Daoy (cell line): ENCODE measurements around the gene GRM4. TPM values are rescaled to one million over a fixed set of nuclear protein-coding genes. Genes with fewer than 3 reads are reported as not detected.

Source experiments
- DNase-seq: peaks from one replicate; pipeline ENCODE4 v3.0.0-alpha.2; 2015; ENCODE audit warnings: low read depth
- total RNA-seq: library from RNA; depleted of rRNA; stranded (reverse); fragments of >200 nt; shearing (Covaris generic); gene quantifications from 2 replicates; pipeline ENCODE4 v1.2.3, GENCODE V29; 2014

GRM4 gene
- total RNA-seq, 1 experiment from 2014 or later = 0.06 TPM

DNA sequence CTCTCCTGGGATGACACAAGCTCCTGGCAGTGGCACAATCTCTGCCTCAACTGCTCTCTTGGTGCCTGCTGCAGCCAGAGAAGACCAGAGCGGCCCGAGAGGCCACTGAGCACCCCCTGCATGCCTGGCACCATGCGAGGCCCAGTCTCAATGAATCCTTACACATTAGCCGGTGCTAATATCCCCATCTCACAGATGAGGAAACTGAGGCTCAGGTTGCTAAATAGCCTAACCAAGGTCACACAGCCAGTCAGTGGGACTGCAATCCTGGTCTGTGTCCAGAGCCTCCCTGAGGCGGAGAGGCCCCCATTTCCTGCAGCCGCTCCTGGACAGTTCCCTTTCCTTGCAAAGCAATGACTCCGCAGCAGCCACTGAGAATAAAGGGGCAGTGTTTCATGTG is 81.2 kb downstream of the GRM4 start:
- no peak for DNase-seq

DNA sequence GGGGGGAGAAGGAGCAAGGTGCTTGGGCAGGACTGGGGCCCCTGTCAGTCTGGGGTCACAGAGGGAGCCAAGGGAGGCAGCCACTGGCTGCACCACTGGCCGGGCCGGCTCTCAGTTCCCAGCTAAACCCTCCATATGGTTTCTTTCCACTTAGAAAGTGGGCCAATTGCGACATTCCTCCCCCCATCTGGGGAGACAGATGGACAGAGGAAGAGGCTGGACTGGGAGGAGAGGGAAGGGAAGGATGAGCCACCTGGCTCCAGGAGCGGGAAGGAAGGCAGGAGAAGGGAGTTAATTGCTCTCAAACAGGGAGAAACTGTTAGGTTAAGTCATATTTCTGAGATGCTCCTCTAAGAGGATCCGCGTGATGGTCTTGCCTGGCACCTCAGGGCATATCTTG is 82.2 kb downstream of the GRM4 start:
- no peak for DNase-seq

DNA sequence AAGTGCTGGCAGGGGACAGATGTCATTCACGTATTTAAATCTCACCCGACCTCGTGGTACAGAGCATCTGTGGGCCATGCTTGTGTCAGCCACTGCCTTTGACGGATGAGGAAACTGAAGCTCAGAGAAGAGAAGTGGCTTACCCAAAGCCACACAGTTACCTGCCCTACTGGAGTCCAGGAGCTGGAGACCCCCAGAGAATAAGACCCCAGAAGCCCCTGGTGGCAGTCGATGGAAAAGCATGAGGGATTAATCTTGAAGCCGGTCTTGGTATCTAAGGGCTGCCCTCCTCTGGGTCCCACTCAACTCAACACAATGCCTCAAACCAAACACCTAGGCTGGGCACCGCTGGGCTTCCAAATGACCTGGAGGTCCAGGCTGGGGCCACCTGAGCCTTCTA is 83.1 kb downstream of the GRM4 start:
- no peak for DNase-seq

DNA sequence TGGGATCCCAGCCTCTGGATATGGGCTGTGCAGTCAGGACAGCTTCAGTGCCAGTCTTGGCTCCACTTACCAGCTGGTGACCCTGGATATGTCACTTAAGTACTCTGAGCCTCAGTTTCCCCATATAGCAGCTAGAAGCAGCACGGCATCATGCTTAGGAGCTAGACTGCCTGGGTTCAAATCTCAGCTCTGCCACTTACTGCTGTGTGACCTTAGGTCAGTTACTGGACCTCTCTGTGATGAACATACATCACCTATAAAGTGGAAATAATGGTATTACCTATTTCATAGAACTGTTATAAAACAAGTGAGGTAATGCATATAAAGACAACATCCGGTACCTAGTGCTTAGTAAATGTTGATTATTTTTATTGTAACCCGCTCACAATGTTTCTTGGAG is 83.7 kb downstream of the GRM4 start:
- DNase-seq = no peak

DNA sequence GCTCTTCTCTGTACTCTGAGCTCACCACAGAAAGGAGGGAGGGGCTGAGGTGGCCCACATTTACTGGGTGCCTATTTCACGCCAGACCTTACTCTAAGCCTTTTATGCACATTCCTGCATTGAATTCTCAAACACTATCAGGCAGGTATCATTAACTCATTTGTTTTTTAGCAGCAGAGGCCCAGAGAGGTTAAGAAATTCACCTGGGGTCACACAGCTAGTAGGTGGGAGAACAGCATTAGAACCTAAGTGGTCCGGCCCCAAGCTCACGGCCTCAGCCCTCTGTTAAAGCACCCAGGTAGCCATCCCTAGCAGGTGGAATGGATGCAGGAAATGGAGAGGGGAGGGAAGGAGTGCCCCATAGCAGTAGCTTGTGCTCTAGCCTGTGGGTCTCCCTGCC is 84.5 kb downstream of the GRM4 start:
- DNase-seq = no peak

DNA sequence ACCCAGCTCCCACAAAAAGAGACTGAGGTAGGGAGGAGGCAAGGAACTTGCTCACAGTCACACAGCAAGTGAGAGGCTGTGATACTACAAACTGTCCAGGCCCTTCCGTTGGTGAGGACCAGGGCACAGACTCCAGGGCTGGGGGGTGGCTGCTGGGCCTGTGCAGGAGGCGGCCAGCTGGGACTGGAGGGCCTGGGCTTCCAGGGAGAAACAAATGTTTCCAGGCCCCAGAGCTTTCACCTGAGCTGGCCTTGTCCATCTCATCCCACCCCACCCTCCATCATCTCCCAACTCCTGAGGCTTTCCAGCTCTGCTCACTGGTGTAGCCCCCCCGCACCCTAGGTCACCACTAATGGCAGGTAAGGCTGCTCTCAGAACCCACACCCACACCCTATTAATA is 86.0 kb downstream of the GRM4 start:
- no peak for DNase-seq

DNA sequence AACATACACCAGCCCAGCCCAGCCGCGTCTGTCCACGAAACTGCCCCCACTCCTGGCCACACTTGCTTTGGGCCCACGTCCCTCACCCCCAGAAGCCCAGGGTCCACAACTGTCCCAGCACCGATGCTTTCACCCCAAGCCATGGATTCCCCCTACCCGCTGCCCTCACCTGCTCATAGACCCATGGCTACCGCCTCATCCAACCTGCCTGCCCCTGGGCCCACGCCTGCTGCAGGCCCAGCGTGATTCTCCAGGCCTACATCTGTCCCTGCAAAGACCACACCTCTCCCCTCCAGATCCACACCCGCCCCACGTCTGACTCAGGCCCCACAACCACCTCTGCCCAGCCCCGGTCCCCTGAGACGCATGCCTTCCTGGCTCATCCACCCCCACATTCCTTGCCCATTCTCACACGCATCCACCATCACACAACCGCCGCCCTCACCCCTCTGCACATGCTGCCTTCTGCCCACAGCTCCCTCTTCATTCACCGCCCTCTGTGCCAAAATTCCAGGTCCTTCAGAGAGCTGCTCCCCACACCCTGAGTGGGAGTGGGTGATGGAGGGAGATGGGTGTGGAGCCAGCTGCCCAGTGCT is 86.7 kb downstream of the GRM4 start:
- DNase-seq = peak; percentile 78

DNA sequence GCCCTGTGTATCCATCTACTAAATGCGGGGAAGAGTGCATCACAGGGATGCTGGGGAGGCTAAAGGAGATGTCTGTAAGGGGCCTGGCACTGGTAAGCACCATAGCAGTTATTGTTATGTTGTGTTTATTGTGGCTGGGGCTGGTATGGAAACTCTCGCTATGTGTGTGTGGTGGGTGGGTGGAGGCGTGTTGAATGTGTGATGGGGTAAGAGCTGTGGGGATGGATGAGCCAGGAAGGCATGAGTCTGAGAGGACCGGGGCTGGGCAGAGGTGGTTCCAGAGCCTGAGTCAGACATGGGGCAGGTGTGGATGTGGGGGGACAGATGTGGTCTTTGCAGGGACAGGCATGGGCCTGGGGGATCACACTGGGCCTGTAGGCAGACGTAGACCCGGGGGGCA is 88.1 kb downstream of the GRM4 start:
- DNase-seq = no peak

DNA sequence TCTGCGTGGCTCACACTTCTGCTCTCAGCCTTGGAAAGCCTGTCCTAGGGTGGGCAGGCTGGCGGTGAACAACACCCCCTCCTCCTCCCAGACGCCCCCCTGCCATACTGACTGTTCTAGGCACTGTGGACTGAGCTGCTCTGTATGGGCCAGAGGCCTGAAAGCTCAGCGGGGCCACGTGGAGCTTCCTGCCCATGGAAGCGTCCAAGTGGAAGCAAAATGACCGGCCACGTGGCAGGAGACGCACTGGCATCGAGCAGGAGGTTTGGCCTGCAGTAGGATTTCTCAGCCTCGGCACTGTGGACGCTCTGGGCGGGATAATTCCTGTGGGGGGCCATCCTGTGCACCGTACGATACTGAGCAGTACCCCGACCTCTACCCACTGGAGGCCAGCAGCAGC is 88.7 kb downstream of the GRM4 start:
- no peak for DNase-seq

DNA sequence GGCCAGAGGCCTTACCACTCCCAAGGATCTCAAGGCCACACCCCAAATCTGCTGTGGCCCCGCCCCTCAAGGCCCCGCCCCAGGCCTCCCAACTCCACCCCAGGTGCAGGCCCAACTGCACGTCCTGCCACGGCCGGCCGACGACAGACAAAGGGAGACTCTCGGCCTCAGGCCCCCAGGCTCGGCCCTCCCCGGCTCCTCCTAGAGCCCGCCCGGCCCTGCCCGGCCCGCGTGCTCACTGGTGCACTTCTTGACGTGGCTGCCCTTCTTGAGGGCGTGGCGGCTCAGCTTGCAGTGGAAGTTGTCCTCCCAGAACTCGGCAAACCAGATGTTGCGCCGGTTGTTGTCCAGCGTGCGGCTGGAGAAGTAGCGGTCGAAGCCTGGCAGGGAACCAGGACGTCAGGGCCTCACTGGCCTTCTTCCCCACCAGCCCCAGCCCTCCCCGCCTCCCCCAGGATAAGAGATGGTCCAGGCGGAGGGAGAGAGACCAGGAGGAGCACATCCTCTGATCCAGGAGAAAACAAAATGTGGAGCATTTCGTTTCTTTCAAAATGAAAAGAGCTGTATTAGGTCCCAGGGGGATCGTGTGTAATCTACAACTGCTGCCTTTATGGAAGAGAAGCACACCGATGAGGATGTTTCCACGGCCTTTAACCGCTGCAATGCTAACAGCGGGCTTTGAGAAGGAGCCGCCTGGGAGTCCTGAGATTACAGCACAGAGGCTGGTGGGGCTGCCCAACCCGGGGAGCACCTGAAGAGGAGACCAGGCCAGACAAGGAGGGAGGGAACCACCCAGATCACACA is 89.4 kb downstream of the GRM4 start:
- DNase-seq = peak; percentile 52

DNA sequence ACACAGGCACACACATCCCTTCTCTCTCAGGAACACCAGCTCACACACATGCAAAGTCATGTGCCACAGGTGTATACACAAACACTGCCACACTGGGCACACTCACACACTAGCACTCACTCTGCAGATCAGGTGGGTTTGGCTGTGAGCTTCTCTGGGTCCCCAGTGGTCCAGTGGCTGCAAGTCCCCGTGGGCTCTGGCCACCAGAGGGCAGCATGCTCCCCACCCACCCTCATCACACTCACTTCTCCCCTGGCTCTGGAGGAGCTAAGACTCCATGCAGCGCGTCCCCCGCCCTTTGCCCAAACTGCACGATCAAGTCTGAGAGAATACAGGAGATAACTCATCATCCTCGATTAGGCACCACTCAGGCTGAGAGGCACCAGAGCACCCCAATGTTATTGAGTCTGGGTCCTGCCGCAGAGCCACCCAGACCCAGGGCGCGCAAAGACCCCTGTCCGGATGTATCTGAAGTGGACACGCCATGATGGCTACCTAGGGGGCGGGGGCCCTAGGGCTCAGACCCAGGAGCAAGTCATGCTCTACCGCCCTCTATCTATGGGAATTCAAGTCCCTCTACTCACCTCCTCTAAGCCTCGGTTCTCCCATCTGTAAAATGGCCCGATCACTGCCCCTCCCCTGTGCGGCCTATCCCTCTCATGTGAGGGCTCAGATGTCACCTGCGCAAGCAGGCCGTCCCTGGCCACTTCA is 90.5 kb downstream of the GRM4 start:
- peak; percentile 83 for DNase-seq

DNA sequence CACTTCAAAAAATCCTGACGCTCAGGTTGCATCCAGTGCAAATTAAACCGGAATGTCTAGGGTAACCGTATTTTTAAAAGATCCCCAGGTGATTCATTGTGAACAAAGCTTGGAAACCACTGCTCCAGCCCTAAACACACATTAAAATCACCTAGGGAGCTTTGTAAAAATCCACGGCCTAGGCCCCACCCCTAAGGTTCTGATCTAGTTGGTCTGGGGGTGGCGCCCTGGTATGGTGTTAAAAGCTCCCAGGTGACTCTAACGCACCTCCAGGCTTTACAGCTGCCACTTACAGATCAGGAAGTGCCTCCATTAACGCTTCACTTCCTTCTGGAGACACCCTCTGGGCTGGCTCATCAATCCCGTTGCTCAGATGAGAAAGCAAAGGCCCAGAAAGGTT is 92.2 kb downstream of the GRM4 start:
- DNase-seq = no peak

DNA sequence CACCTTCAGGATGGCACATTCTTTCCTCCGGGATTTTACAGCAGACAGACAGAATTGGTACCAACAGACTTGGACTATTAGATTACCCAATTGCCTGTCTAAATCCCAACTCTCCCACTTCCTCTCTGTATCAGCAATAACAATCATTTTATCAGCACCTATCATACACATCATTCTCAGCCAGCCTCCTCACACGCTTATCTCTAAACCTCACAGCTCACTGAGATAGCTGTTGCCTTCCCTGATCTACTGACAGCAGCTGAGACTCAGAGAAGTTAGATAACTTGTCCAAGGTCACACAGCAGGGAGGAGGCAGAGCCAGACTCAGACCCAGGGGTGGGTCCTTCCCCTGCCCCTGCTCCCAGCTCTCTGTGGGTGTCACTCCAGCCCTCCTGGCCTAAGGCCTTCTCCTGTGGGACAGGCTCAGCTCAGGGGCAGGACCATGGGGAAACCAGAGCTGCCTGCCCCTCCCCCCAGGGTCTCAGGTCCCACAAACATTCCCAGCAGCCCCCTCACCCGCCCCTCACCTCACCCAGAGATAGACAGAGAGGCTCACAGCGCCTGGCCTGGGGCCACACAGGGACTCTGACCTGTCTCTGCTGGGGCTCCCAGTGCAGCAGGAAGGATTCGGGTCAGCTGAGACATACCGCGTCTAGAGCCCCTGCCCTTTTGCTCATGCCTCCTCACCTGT is 92.8 kb downstream of the GRM4 start:
- DNase-seq = no peak

DNA sequence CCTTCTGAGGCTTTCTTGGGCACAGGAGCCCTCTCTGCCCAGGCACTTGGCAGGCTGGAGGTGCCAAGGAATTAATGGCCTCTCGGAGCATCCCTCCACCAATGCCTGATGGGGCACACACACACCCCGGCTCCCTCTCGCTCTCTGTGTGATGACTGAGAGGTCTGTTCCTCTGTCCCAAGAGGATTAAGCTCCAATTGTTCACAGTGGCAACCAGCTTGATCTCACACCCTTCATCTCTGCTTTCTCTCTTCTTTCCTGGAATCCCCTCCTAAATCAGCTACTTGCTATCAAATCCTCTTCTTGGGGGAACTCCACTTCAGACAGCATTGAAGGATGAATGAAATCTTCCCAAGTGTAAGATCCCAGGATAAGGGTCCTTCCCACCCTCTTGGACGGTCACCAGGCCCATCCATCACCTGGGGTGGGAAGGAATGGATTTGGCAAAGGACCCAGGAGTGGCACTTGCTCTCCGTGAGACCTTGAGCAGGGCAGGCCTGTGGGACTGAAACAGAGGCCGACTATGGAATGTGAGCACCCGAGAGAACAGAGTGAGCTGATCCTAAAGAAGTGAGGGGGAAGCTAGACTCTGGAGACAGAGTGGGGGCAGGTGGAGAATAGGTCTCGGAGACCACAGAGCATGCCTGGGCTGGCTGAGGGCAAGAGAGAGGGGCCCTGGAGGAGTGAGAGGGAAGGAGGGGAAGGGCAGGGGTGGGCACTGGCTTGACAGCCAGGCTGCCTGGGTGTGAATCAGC is 93.6 kb downstream of the GRM4 start:
- no peak for DNase-seq

DNA sequence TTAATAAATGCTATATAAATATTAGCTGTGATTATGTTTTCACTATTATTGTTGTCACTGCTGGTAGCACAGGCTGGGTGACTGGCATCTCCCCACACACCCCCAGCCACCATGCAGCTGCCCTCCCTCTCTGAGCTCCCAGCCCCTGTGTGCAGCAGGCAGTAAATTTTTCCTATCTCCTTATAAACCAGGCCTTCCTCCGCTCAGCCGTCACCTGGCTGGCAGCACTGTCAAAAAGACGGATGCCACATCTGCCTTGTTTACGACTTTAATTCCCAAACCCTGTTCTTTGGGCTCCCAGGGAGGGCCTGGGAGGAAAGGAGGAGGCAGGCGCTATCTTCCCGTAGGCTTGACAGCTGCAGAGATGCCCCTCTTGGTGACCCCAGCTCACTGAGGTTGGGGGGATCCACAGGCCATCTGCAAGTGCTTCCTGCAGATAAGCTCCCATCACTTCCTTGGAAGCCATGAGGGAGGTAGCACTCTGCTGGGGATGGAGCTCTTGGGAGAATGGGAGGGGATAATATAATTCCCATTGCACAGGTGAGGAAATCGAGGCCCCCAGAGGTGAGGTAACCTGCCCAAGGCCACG is 94.5 kb downstream of the GRM4 start:
- DNase-seq = no peak

DNA sequence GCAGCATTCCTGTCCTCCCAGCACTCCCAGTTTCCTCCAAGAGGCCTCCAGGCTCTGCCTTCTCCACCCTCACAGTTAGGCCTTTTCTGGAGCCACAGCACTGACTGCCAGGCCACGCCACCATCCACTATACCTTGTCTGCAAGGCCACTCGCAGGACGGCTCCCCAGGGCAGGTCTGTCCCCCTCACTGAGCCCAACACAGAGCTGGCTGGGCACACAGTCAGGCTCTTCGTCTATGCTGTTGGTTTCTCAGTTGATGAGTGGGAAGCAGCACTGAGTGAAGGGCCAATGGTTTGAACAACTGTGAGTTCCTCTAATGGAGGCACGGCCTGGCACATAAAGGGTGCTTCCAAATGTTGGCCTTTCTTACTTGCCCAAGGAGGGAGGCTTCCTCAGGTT is 95.2 kb downstream of the GRM4 start:
- no peak for DNase-seq

DNA sequence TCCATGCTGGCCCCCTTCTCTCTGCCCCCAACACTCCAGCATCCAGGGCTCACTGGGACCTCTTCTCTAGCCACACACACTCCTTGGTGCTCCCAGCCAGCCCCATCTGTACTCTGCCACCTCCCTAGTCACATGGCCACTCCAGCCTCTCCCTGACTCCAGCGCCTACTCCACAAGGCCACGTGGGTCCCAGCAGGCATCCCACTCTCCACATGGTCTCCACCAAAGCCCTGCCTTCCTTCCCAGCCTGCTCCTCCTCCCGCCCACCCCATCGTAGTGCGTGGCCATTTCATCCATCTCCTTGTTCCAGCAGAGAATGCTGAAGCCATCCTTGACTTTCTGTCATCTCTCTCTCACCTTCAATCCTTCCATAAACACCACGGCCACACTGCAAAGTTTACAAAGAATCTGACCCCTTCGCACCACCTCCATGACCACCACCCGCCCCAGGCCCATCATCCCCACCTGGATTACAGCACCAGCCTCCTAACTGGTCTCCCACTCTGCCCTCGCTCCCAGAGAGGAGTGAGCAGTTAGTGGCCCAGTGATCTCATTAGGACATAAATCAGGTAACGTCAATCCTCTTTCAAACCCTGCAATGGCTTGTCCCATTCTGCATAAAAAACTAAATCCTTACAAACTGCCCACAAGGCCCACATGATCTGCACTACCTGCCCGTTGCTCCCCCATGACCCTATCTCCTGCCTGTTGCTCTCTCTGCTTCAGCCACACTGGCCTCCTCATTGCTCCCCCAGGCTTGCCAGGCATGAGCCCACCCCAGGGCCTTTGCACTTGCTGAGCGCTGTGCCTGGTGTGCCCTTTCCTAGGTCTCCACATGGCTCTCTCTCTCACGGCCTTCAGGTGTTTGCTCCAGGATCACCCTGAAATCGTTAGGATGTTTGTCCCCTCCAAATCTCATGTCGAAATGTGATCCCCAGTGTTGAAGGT is 96.2 kb downstream of the GRM4 start:
- no peak for DNase-seq

DNA sequence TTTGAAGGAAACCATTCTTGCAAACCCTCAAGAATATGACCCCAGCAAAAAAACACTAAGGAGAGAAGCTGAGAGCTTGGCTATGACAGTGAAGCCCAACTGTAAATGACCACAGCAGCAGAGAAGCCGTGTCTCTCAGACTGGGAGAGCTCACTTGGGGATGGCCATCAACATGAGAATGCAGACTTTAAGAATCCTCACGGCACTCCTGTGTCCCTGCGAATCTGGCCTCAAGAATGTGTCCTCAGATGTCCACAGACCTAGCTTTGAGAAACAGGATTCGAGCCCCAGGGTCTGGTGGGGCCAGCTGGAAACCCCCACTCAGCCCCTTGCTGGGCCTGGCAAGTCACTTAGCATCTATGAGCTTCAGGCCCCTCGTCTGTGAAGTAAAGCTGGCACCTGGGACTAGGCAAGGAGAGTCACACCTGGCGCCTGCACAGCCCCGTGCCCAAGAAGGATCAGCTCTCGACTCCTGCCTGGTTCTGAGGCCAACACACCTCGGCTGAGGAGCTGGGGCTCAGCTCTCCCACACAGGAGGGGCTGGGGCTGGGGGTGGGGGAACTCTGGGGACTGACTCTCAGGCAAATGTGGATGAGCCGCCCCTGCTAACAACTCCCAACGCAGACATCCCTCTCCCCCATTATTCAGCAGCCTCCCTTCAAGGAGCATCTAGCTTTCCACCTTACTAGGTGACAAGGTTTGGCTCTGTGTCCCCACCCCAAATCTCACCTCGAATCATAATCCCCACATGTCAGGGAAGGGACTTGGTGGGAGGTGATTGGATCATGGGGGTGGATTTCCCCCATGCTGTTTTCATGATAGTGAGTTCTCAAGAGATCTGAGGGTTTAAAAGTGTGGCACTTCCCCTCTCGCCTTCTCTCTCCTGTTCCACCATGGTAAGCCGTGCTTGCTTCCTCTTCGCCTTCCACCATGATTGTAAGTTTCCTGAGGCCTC is 97.7 kb downstream of the GRM4 start:
- no peak for DNase-seq

DNA sequence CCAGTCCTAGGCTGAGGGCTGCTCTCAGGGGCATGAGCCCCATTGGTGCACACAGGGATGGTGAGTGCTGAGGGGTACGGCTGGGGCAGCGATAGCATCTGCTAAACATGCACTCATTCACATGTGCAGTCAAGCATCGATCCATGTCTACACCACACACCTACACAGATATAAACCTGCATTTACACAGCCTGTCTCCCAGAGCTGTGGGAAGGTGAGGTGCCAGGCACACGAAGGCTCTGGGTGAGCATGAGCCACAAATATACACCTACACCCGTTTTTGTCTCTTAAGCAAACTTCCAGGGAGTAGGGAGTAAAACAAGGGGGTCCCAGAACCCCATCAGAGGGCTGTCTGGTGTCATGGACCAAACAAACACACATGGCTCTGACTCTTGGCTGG is 99.3 kb downstream of the GRM4 start:
- DNase-seq = no peak
